Caco-2 (cell line): ENCODE measurements around the gene GPSM1. TPM values are rescaled to one million over a fixed set of nuclear protein-coding genes. Genes with fewer than 3 reads are reported as not detected.
A peak's percentile ranks its signal among the peaks of the same experiment; 100 is the strongest.

Experiments used
- BruUV-seq: library from RNA; stranded (reverse); fragments of 400-500 nt; replicated peaks from 2 replicates; lab custom pipeline; 2021; lab: Mats Ljungman, UMichigan
- CTCF ChIA-PET: fragments of 300-600 bp; sonication (Branson Sonifier 250); formaldehyde crosslinking; loops from one replicate; lab custom pipeline; 2022; ENCODE audit warnings: antibody characterized with exemption; lab: Charles Lee
- POLR2A ChIA-PET: fragments of 300-600 bp; sonication (Branson Sonifier 250); formaldehyde crosslinking; loops from one replicate; lab custom pipeline; 2022; ENCODE audit warnings: antibody characterized with exemption; lab: Charles Lee
- DNase-seq, 2 experiments: peaks; one replicate each; pipeline versions ENCODE4 v3.0.0 to v3.0.0-alpha.2; 2020 to 2022
- H3K27me3 ChIP-seq: replicated peaks from 2 replicates; pipeline ENCODE4 v1.6.0; 2011; ENCODE audit warnings: low read length; ENCODE audit not compliant: control insufficient read depth, insufficient read depth
- H3K36me3 ChIP-seq: 2 replicates; pipeline ENCODE4 v1.5.1; 2011; ENCODE audit warnings: low read length; ENCODE audit not compliant: control insufficient read depth, insufficient read depth
- H3K4me1 ChIP-seq: fragments of 250-450 bp; sonication (Bioruptor Pico); 2 replicates; pipeline ENCODE4 v1.5.1; 2020; ENCODE audit warnings: mild to moderate bottlenecking
- H3K4me3 ChIP-seq: 2 replicates; pipeline ENCODE4 v1.5.1; 2011; ENCODE audit warnings: low read depth, mild to moderate bottlenecking, control low read depth, low read length
- H3K9me3 ChIP-seq: fragments of 250-450 bp; sonication (Bioruptor Pico); 2 replicates; pipeline ENCODE4 v1.5.1; 2020; ENCODE audit warnings: mild to moderate bottlenecking, moderate library complexity
- H3K27ac Mint-ChIP-seq: one replicate; pipeline ENCODE4 v1.8.0; 2022; ENCODE audit warnings: mixed read lengths; ENCODE audit not compliant: unreplicated experiment
- H3K27me3 Mint-ChIP-seq: one replicate; pipeline ENCODE4 v1.8.0; 2022; ENCODE audit warnings: mixed read lengths; ENCODE audit not compliant: insufficient read depth, unreplicated experiment
- H3K36me3 Mint-ChIP-seq: one replicate; pipeline ENCODE4 v1.8.0; 2022; ENCODE audit warnings: mild to moderate bottlenecking, mixed read lengths; ENCODE audit not compliant: insufficient read depth, unreplicated experiment
- H3K4me1 Mint-ChIP-seq: one replicate; pipeline ENCODE4 v1.8.0; 2022; ENCODE audit warnings: low read depth, mixed read lengths; ENCODE audit not compliant: unreplicated experiment
- H3K4me3 Mint-ChIP-seq: one replicate; pipeline ENCODE4 v1.8.0; 2022; ENCODE audit warnings: mild to moderate bottlenecking, moderate library complexity, mixed read lengths; ENCODE audit not compliant: unreplicated experiment
- H3K9me3 Mint-ChIP-seq: one replicate; pipeline ENCODE4 v1.8.0; 2022; ENCODE audit warnings: mixed read lengths; ENCODE audit not compliant: unreplicated experiment
- CTCF ChIP-seq, 2 experiments: fragments of 200-600 bp in 1 of 2; IDR thresholded peaks; 1 replicate in 1 of 2; 2 replicates in 1 of 2; pipeline versions ENCODE4 v1.5.1 to v1.8.0; 2011 to 2022; ENCODE audit warnings: antibody characterized with exemption in 1 of 2, control low read depth in 1 of 2, inconsistent platforms in 1 of 2, low read depth in 1 of 2, low read length in 1 of 2, mild to moderate bottlenecking in 1 of 2, moderate library complexity in 1 of 2; ENCODE audit not compliant: insufficient read depth in 1 of 2, severe bottlenecking in 1 of 2, unreplicated experiment in 1 of 2
- intact Hi-C: fragments of 100-400 bp; cut with micrococcal nuclease; formaldehyde crosslinking; loops from one replicate; pipeline ENCODE4 v1.10.0; 2022; ENCODE audit not compliant: unreplicated experiment
- total RNA-seq: library from RNA; stranded (reverse); gene quantifications from 2 replicates; pipeline ENCODE4 v1.2.3, GENCODE V29; 2022

Gene GPSM1
- total RNA-seq, 1 experiment from 2014 or later = 25.7 TPM

- no peak for DNase-seq
- H3K27ac Mint-ChIP-seq = no peak overlapping the region
- H3K9me3 Mint-ChIP-seq = no peaks in the 10 kb centered on the region
- no peak for TF ChIP-seq CTCF (IDR thresholded peaks at IDR 0.05; ENCODE audit: insufficient read depth in 1 of 2, low read depth in 1 of 2, low read length in 1 of 2, severe bottlenecking in 1 of 2, unreplicated experiment in 1 of 2)
- BruUV-seq = no TSS peak
- Histone ChIP-seq H3K36me3 (no peaks in the 10 kb centered on the region), H3K4me1 (peaks cover 20% of the 10 kb centered on the region), H3K27me3 (no peaks in the 10 kb centered on the region), H3K9me3 (no peaks in the 10 kb centered on the region), H3K4me3 (no peak overlapping the region)
- ChIA-PET CTCF (interaction anchor here (2.5 kb wide), 1 partner anchor 16 kb away, joined by 49 read pairs; the partner anchor contains the start of gene DNLZ), POLR2A (no interaction called here)
- intact Hi-C loops = no loop called here
- no peaks in the 10 kb centered on the region for H3K4me1 Mint-ChIP-seq
- H3K27me3 Mint-ChIP-seq = no peaks in the 10 kb centered on the region
- no peak overlapping the region for H3K4me3 Mint-ChIP-seq
- H3K36me3 Mint-ChIP-seq = peaks cover 57% of the 10 kb centered on the region
These were observed 20.3 kb downstream of the GPSM1 start for GRCh38 chr9:136347472-136348256.

GRCh38 chr9:136348691-136349090 is 21.4 kb downstream of the GPSM1 start:
- no peak overlapping the region for H3K27ac Mint-ChIP-seq
- CTCF ChIA-PET = no interaction called here
- peaks cover 62% of the 10 kb centered on the region for H3K36me3 Mint-ChIP-seq

GRCh38 chr9:136349546-136349945 is 22.2 kb downstream of the GPSM1 start:
- peaks cover 62% of the 10 kb centered on the region for H3K36me3 Mint-ChIP-seq
- ChIA-PET POLR2A (no interaction called here), CTCF (no interaction called here)
- H3K27me3 Mint-ChIP-seq = no peaks in the 10 kb centered on the region
- Histone ChIP-seq H3K36me3 (no peaks in the 10 kb centered on the region), H3K4me1 (peaks cover 30% of the 10 kb centered on the region), H3K27me3 (no peaks in the 10 kb centered on the region), H3K9me3 (no peaks in the 10 kb centered on the region), H3K4me3 (no peak overlapping the region)
- TF ChIP-seq CTCF (IDR thresholded peaks at IDR 0.05; ENCODE audit: insufficient read depth in 1 of 2, low read depth in 1 of 2, low read length in 1 of 2, severe bottlenecking in 1 of 2, unreplicated experiment in 1 of 2) = no peak
- DNase-seq = no peak
- no TSS peak for BruUV-seq
- H3K4me3 Mint-ChIP-seq = peak overlapping the region; percentile 16
- intact Hi-C loops = no loop called here
- H3K27ac Mint-ChIP-seq = no peak overlapping the region
- H3K9me3 Mint-ChIP-seq = no peaks in the 10 kb centered on the region
- H3K4me1 Mint-ChIP-seq = no peaks in the 10 kb centered on the region

More at GRCh38 chr9:136348691-136349090, 21.4 kb downstream of the GPSM1 start:
- TF ChIP-seq CTCF (IDR thresholded peaks at IDR 0.05; ENCODE audit: insufficient read depth in 1 of 2, low read depth in 1 of 2, low read length in 1 of 2, severe bottlenecking in 1 of 2, unreplicated experiment in 1 of 2) = no peak
- Mint-ChIP-seq H3K9me3 (no peaks in the 10 kb centered on the region), H3K27me3 (no peaks in the 10 kb centered on the region), H3K4me1 (no peaks in the 10 kb centered on the region), H3K4me3 (no peak overlapping the region)
- H3K4me3 ChIP-seq = no peak overlapping the region
- no peaks in the 10 kb centered on the region for H3K27me3 ChIP-seq
- H3K9me3 ChIP-seq = no peaks in the 10 kb centered on the region
- H3K4me1 ChIP-seq = peaks cover 22% of the 10 kb centered on the region
- no peak for DNase-seq
- POLR2A ChIA-PET = no interaction called here
- no TSS peak for BruUV-seq
- H3K36me3 ChIP-seq = no peaks in the 10 kb centered on the region
- intact Hi-C loops = no loop called here
